Peyer's patch (tissue), 4 donors: ENCODE results near the gene LEUTX. TPM values are rescaled to one million over a fixed set of nuclear protein-coding genes. Genes with fewer than 3 reads are reported as not detected.

ENCODE experiments used
- DNase-seq, 3 donors: peaks; one replicate each; pipeline ENCODE4 v3.0.0-alpha.2; 2017 to 2019
- H3K27ac ChIP-seq, 4 donors: fragments of 200-600 bp; sonication (generic); one replicate each; pipeline ENCODE4 v1.5.1; 2016 to 2019
- H3K27me3 ChIP-seq, 2 donors: fragments of 200-600 bp; sonication (generic); one replicate each; pipeline ENCODE4 v1.5.1; 2019
- H3K36me3 ChIP-seq, 3 donors: fragments of 200-600 bp; sonication (generic); one replicate each; pipeline ENCODE4 v1.5.1; 2016 to 2019
- H3K4me1 ChIP-seq, 4 donors: fragments of 200-600 bp; sonication (generic); one replicate each; pipeline ENCODE4 v1.5.1; 2016 to 2019
- H3K4me3 ChIP-seq, 4 donors: fragments of 200-600 bp; sonication (generic); 1 replicate in 3 of 4; 2 replicates in 1 of 4; pipeline ENCODE4 v1.5.1; 2016 to 2019; ENCODE audit warnings: mild to moderate bottlenecking in 1 of 4
- H3K9me3 ChIP-seq, 4 donors: fragments of 200-600 bp; sonication (generic); one replicate each; pipeline ENCODE4 v1.5.1; 2016 to 2019; ENCODE audit warnings: mild to moderate bottlenecking in 1 of 4
- POLR2A ChIP-seq, 2 donors: fragments of 450-650 bp; IDR thresholded peaks; one replicate each; pipeline ENCODE4 v1.5.1; 2017; ENCODE audit warnings: antibody characterized with exemption in 2 of 2, mild to moderate bottlenecking in 2 of 2, moderate library complexity in 2 of 2
- total RNA-seq, 4 donors: library from RNA; depleted of rRNA; stranded (reverse); fragments of >200 nt; gene quantifications; one replicate each; pipeline ENCODE4 v1.1.0, GENCODE V29; 2016
- TF ChIP-seq, protein P1 (sequence below), 6 experiments: fragments of 450-650 bp in 4 of 6; fragments of 200-600 bp in 2 of 6; sonication (generic) in 1 of 6; IDR thresholded peaks; one replicate each; pipeline ENCODE4 v1.5.1; 2017 to 2019; ENCODE audit warnings: antibody characterized with exemption in 6 of 6, mild to moderate bottlenecking in 3 of 6, moderate library complexity in 1 of 6

LEUTX gene
- total RNA-seq, 4 donors from 2014 or later = not detected

DNA sequence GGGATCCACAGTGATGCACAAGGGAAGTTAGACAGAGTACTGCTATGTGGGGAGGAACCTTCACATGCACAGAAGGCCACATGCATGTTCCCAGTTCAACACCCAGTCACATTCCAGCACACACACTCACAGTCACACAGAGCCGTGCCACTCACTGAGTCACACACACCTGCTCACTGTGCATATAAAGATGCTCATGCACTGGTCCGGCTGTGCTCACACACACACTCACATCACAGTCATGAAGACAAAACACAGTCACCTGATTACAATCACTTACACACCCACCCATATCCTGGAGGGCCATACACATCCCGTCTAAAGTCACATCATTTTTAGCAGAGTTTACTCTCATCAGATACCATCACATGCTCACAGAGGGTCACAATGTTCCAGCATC is 41.3 kb upstream of the LEUTX start:
- DNase-seq = no peak

DNA sequence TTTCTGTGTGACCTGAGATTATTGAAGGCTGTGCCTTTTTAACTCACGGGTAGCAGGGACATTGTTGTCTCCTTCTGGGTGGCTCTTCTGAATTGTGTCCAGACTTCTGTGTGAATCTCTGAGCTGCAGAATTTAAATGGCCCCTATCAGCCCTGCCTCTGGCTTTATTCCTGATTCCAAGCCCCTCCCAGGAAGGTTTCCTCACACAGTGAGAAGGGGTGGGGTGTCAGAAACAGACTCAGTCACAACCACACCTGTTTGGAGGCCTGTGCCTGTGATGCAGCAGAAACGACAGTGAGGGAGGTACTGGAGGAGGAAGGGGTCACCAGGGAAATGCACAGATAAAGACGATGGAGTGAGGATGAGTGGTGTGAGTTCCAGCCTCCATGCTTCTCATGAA is 40.8 kb upstream of the LEUTX start, which contains the start of gene CLC:
CLC (minus strand) TSS at position 139 of the 400 bp plus-strand sequence; CDS start at position 62, 77 bp downstream.
- Histone ChIP-seq H3K4me1 (no peaks in the 10 kb centered on the region), H3K4me3 (no peak within 1 kb of the TSS), H3K27ac (no peak within 1 kb of the TSS), H3K27me3 (no peaks in the 10 kb centered on the region), H3K9me3 (no peaks in the 10 kb centered on the region), H3K36me3 (no peaks in the 10 kb centered on the region)
- DNase-seq = no peak
- TF ChIP-seq POLR2A (IDR thresholded peaks at IDR 0.05) = no peak
- TF ChIP-seq, protein P1, sequence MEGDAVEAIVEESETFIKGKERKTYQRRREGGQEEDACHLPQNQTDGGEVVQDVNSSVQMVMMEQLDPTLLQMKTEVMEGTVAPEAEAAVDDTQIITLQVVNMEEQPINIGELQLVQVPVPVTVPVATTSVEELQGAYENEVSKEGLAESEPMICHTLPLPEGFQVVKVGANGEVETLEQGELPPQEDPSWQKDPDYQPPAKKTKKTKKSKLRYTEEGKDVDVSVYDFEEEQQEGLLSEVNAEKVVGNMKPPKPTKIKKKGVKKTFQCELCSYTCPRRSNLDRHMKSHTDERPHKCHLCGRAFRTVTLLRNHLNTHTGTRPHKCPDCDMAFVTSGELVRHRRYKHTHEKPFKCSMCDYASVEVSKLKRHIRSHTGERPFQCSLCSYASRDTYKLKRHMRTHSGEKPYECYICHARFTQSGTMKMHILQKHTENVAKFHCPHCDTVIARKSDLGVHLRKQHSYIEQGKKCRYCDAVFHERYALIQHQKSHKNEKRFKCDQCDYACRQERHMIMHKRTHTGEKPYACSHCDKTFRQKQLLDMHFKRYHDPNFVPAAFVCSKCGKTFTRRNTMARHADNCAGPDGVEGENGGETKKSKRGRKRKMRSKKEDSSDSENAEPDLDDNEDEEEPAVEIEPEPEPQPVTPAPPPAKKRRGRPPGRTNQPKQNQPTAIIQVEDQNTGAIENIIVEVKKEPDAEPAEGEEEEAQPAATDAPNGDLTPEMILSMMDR (IDR thresholded peaks at IDR 0.05) = no peak

More for the DNA sequence above, 41.3 kb upstream of the LEUTX start:
- Histone ChIP-seq H3K27me3 (no peaks in the 10 kb centered on the region), H3K9me3 (no peaks in the 10 kb centered on the region), H3K4me3 (no peak overlapping the region), H3K27ac (no peak overlapping the region), H3K36me3 (no peaks in the 10 kb centered on the region), H3K4me1 (no peaks in the 10 kb centered on the region)
- TF ChIP-seq, protein P1 (IDR thresholded peaks at IDR 0.05) = no peak
- TF ChIP-seq POLR2A (IDR thresholded peaks at IDR 0.05) = no peak

DNA sequence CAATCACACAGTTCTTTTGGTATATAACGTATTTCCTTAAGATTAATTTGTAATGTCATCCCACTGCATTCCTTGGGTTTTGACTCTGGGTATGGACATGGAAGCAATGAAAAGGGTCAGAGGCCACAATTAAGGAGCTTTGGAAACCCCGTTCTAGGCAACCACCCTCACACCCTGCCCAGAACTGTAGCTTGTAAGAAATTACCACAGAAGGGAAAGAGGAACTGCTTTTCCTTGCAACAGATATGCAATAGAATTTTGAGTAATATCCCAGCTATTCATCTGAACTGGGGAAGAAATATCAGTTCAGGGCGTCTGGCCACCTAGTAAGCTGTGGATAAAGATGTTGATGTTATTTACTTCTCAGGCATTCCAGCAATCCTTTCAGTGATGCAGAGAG is 39.8 kb upstream of the LEUTX start:
- Histone ChIP-seq H3K4me1 (no peaks in the 10 kb centered on the region), H3K9me3 (no peaks in the 10 kb centered on the region), H3K27me3 (no peaks in the 10 kb centered on the region), H3K27ac (no peak overlapping the region), H3K4me3 (no peak overlapping the region), H3K36me3 (no peaks in the 10 kb centered on the region)
- no peak for DNase-seq
- TF ChIP-seq, protein P1 (IDR thresholded peaks at IDR 0.05) = no peak
- no peak for TF ChIP-seq POLR2A (IDR thresholded peaks at IDR 0.05)

DNA sequence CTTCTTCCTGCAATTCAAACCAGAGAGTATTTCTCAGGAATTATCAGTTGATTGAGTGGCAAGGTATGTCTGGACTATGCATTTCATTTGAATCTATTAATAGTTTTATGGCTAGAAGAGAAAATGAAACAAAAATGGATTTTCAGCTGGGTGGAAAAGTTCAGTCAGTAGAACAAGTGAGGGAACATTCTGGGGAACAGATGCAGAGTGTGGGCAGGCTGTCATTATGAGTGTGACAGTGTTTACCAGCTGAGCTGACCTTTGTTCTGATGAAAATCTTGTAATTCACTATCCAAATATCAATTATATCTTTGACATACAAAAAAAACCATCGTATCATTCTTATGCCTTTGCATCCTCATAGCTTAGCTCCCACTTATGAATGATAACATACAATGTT is 38.3 kb upstream of the LEUTX start:
- Histone ChIP-seq H3K27ac (no peak overlapping the region), H3K4me3 (no peak overlapping the region), H3K9me3 (no peaks in the 10 kb centered on the region), H3K4me1 (no peaks in the 10 kb centered on the region), H3K36me3 (no peaks in the 10 kb centered on the region), H3K27me3 (no peaks in the 10 kb centered on the region)
- no peak for DNase-seq
- TF ChIP-seq, protein P1 (IDR thresholded peaks at IDR 0.05) = no peak
- no peak for TF ChIP-seq POLR2A (IDR thresholded peaks at IDR 0.05)

DNA sequence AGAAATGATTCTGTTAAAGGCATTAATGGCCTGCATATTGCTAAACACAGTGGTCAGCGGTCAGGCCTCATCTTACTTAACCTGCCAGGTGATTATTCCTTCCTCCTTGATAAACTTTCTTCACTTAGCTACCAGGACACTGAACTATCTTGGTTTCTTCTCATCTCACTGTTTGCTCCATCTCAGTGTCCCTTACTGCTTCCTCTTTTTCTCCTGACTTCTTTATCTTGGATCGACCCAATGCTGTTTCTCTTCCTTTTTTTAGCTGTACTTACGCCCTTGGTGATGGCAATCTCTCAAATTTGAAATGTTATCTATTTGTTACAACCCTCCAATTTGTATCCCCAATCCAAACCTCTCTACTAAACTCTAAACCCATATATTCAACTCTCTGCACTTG is 33.0 kb upstream of the LEUTX start:
- no peak for TF ChIP-seq POLR2A (IDR thresholded peaks at IDR 0.05)
- TF ChIP-seq, protein P1 (IDR thresholded peaks at IDR 0.05) = no peak
- Histone ChIP-seq H3K36me3 (no peaks in the 10 kb centered on the region), H3K27me3 (no peaks in the 10 kb centered on the region), H3K27ac (no peak overlapping the region), H3K4me1 (no peaks in the 10 kb centered on the region), H3K9me3 (no peaks in the 10 kb centered on the region), H3K4me3 (no peak overlapping the region)
- DNase-seq = no peak
